Testis (tissue), 3 donors: ENCODE measurements around the gene CACNA2D3. TPM values are rescaled to one million over a fixed set of nuclear protein-coding genes. Genes with fewer than 3 reads are reported as not detected.

Experiments
- DNase-seq: peaks from one replicate; pipeline ENCODE4 v3.0.0-alpha.2; 2019
- H3K27ac ChIP-seq, 2 donors: fragments of 200-600 bp; sonication (generic); one replicate each; pipeline ENCODE4 v1.5.1; 2019
- H3K27me3 ChIP-seq: fragments of 200-600 bp; sonication (generic); one replicate; pipeline ENCODE4 v1.5.1; 2019
- H3K36me3 ChIP-seq: fragments of 200-600 bp; sonication (generic); one replicate; pipeline ENCODE4 v1.5.1; 2017; ENCODE audit warnings: low read depth; ENCODE audit errors: missing control alignments
- H3K4me1 ChIP-seq: fragments of 200-600 bp; sonication (generic); one replicate; pipeline ENCODE4 v1.5.1; 2019
- H3K4me3 ChIP-seq, 2 donors: fragments of 200-600 bp; sonication (generic); one replicate each; pipeline ENCODE4 v1.5.1; 2017 to 2019
- H3K9me3 ChIP-seq: fragments of 200-600 bp; sonication (generic); one replicate; pipeline ENCODE4 v1.5.1; 2017
- POLR2A ChIP-seq: fragments of 450-650 bp; IDR thresholded peaks from one replicate; pipeline ENCODE4 v1.6.1; 2017; ENCODE audit warnings: antibody characterized with exemption, mild to moderate bottlenecking, moderate library complexity
- WGBS, 2 donors: methylation state at CpG; one replicate each; pipeline ENCODE4 v1.1.5; 2018; 5-methylcytosine and 5-hydroxymethylcytosine counted together
- intact Hi-C: fragments of 100-400 bp; cut with DNase I; formaldehyde crosslinking; loops from one replicate; pipeline ENCODE4 v1.15.1; 2023; ENCODE audit warnings: low total_unique reads
- polyA plus RNA-seq: library from polyadenylated mRNA; stranded (reverse); fragments of 350-450 nt; fragmentation: Illumina TruSeq; extraction: RNeasy Lipid Tissue Mini Kit (QIAGEN cat#74804); gene quantifications from one replicate; pipeline ENCODE4 v1.2.3, GENCODE V29; 2014; ENCODE audit warnings: low read depth, low replicate concordance; ENCODE audit not compliant: insufficient read depth
- total RNA-seq, 2 donors: library from RNA; depleted of rRNA; stranded (reverse); fragments of >200 nt; gene quantifications; one replicate each; pipeline ENCODE4 v1.2.3, GENCODE V29; 2016
- TF ChIP-seq, protein P1 (sequence below), 3 experiments: fragments of 450-650 bp in 2 of 3; fragments of 200-600 bp in 1 of 3; sonication (generic) in 1 of 3; IDR thresholded peaks; one replicate each; pipeline ENCODE4 v1.5.1; 2016 to 2019; ENCODE audit warnings: antibody characterized with exemption in 3 of 3, mild to moderate bottlenecking in 2 of 3, moderate library complexity in 1 of 3

The CACNA2D3 gene
- total and polyA plus RNA-seq, 3 donors from 2014 or later: 10.1 to 16.5 (median 11.2) TPM

DNA sequence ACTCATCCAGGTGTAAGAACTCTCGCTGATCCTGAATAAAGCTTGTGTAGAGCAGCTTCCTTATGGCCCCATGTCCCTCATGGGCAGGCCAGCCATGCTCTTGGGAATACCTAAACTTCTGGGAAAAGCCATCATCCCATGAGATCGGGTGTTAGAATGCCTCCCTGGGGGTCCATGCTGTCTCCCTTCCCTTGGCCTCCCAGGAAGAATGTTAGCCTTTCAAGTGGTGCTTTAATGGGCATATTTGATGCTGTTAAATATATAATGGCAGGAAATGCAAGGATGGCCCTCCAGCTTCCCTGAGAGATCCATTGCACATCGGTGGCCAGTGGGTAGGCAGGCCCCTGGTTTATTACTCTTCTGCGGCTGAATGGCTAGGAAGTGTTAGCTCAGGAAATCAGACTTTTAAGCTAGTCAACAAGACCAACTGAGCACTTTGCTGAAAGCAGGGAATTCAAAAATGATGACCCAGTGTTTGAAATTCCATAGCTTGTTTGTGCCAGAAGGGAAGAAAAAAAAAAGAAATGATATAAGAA, 866.0 kb downstream of the CACNA2D3 start:
- no peak for DNase-seq
- TF ChIP-seq, protein P1, sequence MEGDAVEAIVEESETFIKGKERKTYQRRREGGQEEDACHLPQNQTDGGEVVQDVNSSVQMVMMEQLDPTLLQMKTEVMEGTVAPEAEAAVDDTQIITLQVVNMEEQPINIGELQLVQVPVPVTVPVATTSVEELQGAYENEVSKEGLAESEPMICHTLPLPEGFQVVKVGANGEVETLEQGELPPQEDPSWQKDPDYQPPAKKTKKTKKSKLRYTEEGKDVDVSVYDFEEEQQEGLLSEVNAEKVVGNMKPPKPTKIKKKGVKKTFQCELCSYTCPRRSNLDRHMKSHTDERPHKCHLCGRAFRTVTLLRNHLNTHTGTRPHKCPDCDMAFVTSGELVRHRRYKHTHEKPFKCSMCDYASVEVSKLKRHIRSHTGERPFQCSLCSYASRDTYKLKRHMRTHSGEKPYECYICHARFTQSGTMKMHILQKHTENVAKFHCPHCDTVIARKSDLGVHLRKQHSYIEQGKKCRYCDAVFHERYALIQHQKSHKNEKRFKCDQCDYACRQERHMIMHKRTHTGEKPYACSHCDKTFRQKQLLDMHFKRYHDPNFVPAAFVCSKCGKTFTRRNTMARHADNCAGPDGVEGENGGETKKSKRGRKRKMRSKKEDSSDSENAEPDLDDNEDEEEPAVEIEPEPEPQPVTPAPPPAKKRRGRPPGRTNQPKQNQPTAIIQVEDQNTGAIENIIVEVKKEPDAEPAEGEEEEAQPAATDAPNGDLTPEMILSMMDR (IDR thresholded peaks at IDR 0.05): no peak
- no peak for TF ChIP-seq POLR2A
- no peak overlapping the region for H3K27ac ChIP-seq

DNA sequence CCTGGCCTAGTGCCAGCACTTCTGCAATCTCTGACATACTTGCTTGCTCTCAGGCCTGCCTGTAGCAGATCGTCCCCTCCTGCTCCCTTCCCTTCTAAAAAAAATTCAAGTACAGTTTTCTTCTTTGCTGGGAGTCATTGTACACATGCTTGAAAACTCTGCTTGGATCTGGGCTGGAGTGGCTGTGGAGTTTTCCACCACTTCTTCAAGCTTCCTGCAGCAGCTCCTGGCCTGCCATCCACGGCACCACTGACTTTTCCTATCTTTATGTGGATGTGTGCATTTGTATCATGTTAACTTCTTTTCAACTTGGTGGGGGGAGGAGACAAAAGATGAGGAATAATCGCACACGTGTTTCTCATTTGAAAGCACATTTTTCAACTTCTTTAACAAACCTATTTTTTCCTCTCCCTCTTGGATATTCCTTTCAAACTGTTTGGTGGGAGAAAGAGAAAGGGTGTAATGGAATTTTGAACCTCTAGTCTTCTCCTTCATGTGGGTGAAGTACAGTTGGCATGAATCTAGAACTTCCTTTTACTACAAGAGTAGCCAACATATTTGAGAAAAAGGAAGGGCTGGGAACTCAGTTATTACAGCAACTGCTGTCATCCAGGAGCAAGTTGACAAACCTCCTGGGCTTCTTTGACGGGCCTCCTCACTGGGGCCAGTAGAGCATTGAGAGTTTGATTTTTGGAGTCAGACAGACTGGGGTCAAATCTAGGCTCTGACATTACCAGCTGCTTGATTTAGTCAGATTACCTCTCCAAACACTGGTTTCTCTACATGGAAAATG, 866.7 kb downstream of the CACNA2D3 start:
- WGBS, 2 donors: 42 to 47% methylated on average over 5 of the region's 5 CpGs
- no peaks in the 10 kb centered on the region for H3K9me3 ChIP-seq
- no peaks in the 10 kb centered on the region for H3K36me3 ChIP-seq
- H3K4me1 ChIP-seq: peaks cover 10% of the 10 kb centered on the region
- TF ChIP-seq, protein P1 (IDR thresholded peaks at IDR 0.05): no peak
- TF ChIP-seq POLR2A: no peak
- H3K4me3 ChIP-seq: no peak overlapping the region
- intact Hi-C loops: no loop called here
- peak; percentile 69 for DNase-seq
- H3K27ac ChIP-seq: no peak overlapping the region
- no peaks in the 10 kb centered on the region for H3K27me3 ChIP-seq

More for the DNA sequence above, 866.0 kb downstream of the CACNA2D3 start:
- H3K9me3 ChIP-seq: no peaks in the 10 kb centered on the region
- peaks cover 10% of the 10 kb centered on the region for H3K4me1 ChIP-seq
- no peaks in the 10 kb centered on the region for H3K27me3 ChIP-seq
- intact Hi-C loops: no loop called here
- no peak overlapping the region for H3K4me3 ChIP-seq
- H3K36me3 ChIP-seq: no peaks in the 10 kb centered on the region
- 71 to 80% methylated on average over 4 of the region's 4 CpGs for WGBS, 2 donors

DNA sequence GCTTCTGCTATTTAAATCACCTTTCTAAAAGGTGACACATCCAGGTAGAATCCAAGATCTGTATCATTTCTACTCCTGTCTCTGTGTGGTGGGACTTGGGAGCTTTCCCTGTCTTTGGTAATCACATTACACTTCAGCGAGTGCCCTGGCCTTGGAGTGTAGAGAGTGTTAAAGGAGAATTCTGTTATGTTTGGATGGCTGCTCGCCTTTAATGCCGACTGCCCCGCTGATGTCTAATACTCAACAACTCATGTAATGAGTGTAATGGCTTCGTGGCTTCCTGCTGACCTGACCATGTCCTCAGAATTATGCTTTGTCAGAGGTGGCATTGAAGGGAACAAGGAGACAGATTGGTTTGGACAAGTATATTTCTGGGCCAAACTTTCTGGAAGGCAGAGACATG, 871.8 kb downstream of the CACNA2D3 start:
- Histone ChIP-seq H3K27ac (no peak overlapping the region), H3K36me3 (no peaks in the 10 kb centered on the region), H3K4me3 (no peak overlapping the region), H3K27me3 (no peaks in the 10 kb centered on the region), H3K9me3 (no peaks in the 10 kb centered on the region), H3K4me1 (no peaks in the 10 kb centered on the region)
- TF ChIP-seq, protein P1 (IDR thresholded peaks at IDR 0.05): no peak
- no peak for TF ChIP-seq POLR2A
- no peak for DNase-seq
- intact Hi-C loops: no loop called here
- 67 to 71% methylated on average over 5 of the region's 5 CpGs for WGBS, 2 donors

DNA sequence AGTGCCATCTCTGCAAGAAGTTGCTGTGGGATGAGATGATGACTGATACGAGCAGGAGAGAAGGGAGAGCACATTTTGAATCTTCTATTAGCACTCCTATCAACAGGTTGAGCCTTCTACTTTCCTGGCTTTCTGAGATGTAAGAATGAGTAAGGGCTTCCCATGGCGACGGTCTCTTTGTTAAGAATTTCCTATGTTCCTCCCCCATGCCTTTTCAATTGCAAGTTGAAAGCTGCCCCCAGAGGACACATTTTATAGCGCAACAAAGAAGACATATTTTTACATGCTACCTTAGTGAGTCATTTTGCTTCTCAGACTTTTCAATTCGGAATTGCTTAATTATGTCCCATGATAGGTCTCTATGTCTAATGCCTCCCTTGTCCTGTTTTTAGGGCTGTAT, 876.8 kb downstream of the CACNA2D3 start:
- DNase-seq: no peak
- TF ChIP-seq, protein P1 (IDR thresholded peaks at IDR 0.05): peak in 2 of 3 experiments; percentile 14 to 17
- no peak for TF ChIP-seq POLR2A
- Histone ChIP-seq H3K27me3 (no peaks in the 10 kb centered on the region), H3K4me3 (no peak overlapping the region), H3K9me3 (no peaks in the 10 kb centered on the region), H3K36me3 (no peaks in the 10 kb centered on the region), H3K4me1 (no peaks in the 10 kb centered on the region), H3K27ac (no peak overlapping the region)
- WGBS, 2 donors: 69 to 82% methylated on average over 5 of the region's 5 CpGs
- intact Hi-C loops: no loop called here

DNA sequence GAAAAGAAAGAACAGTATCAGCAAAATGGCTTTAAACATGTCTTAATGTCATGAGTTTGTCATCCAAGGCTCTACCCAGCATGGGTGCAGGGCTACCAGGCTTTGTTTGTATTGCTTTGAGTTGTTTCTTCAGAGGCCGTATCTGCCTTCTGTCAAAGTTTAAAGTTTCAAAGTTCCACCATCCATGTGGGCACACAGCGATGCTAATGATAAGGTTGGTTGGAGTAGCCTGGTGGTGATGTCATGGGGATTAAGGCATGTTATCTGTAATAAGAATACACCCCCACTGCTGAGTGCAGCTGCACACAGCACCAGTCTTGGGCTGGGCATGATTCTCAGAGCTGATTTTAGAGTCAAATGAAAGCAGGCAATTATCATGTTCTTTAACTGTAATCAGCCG, 877.5 kb downstream of the CACNA2D3 start:
- H3K36me3 ChIP-seq: no peaks in the 10 kb centered on the region
- no peak for DNase-seq
- intact Hi-C loops: no loop called here
- WGBS, 2 donors: 75 to 77% methylated on average over 3 of the region's 3 CpGs
- H3K9me3 ChIP-seq: no peaks in the 10 kb centered on the region
- H3K4me3 ChIP-seq: no peak overlapping the region
- TF ChIP-seq, protein P1 (IDR thresholded peaks at IDR 0.05): no peak
- no peak for TF ChIP-seq POLR2A
- H3K4me1 ChIP-seq: no peaks in the 10 kb centered on the region
- H3K27ac ChIP-seq: no peak overlapping the region
- no peaks in the 10 kb centered on the region for H3K27me3 ChIP-seq
